ENCODE measurements around the gene MS4A7.
A peak's percentile ranks its signal among the peaks of the same experiment; 100 is the strongest.
"Not testable (repeated sequence)": the region's sequence is repeated elsewhere in the genome, so short reads cannot be mapped to it uniquely, and the experiment has no call there.

Gene MS4A7, protein sequence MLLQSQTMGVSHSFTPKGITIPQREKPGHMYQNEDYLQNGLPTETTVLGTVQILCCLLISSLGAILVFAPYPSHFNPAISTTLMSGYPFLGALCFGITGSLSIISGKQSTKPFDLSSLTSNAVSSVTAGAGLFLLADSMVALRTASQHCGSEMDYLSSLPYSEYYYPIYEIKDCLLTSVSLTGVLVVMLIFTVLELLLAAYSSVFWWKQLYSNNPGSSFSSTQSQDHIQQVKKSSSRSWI

DNA sequence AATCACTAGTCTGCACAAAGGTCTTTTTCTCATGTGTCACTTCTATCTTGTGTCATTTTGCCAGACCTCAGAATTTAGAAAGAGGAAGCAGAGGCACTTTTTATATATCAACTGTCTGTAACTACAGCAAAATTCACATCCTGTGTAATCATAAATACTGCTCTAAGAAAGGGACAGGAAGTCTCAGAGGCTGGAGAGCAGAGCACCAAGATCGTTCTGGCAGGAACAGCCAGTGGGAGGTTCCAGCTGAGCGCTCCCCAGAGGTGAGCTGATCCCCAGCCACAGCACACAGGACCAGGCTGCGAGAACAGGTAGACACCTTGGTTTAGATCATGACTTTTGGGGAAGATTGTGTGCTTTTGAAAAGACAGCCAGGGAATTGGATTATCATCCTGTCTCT lies at the start of gene MS4A7:
Gene MS4A7, plus strand, starts transcription at position 179 of the 400 bp plus-strand sequence. CDS start 4,610 bp downstream, outside the sequence.
- no peak for DNase-seq (ENCODE audit: low spot score)

- DNase-seq (ENCODE audit: low spot score) = no peak
Observed at GRCh38 chr11:60332846-60333245, 45.5 kb upstream of the MS4A7 start.

DNA sequence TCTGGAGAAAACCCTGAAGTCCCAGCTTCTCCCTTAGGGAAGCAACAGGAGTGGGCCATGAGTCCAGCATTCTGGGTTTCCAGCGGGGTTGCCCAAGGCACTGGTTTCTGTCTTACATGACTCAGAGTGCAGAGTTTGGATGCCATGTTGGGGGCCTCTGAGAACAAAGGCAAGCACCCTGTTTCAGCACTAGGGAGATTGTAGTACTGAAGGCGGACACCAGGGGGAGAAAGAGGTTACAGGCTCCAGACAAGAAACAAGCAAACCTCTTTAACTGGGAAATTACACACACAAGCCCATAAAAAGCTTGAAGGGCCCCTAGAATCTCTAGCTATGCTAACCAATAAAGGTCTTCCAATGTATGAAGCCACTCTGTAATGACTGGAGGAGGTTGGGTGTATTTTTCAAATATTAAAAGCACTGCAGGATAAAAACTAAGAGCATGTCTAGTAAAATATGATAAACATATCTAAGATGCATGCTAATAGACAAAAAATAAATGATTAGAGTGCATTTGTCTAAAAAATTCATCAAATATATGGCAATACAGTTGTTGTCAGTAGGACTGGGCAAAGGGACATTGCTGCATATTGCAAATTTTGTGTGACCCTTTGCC lies 44.2 kb upstream of the MS4A7 start:
- DNase-seq (ENCODE audit: low spot score) = peak; percentile 59

GRCh38 chr11:60336767-60337391 lies 41.5 kb upstream of the MS4A7 start:
- no peak for DNase-seq (ENCODE audit: low spot score)

GRCh38 chr11:60338053-60338452 lies 40.3 kb upstream of the MS4A7 start:
- no peak for DNase-seq (ENCODE audit: low spot score)

DNA sequence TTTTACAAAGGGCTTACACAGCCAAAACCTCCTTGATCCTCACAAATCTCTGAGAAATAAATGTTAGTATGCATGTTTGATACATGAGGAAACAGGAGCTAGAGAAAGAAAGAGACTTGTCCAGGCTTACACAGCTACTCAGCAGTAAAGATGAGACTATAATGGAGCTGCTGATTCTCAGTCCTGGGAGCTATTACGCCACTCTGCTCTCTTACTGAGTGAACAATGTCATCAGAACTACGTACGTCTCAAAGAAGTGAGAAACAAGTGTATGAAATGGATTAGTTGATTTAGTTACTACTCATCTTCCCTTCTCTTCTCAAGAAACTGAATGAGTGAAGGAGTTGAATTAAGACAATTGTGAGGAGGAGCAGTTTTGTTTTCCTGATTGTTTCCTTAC lies 39.0 kb upstream of the MS4A7 start:
- DNase-seq (ENCODE audit: low spot score) = no peak

DNA sequence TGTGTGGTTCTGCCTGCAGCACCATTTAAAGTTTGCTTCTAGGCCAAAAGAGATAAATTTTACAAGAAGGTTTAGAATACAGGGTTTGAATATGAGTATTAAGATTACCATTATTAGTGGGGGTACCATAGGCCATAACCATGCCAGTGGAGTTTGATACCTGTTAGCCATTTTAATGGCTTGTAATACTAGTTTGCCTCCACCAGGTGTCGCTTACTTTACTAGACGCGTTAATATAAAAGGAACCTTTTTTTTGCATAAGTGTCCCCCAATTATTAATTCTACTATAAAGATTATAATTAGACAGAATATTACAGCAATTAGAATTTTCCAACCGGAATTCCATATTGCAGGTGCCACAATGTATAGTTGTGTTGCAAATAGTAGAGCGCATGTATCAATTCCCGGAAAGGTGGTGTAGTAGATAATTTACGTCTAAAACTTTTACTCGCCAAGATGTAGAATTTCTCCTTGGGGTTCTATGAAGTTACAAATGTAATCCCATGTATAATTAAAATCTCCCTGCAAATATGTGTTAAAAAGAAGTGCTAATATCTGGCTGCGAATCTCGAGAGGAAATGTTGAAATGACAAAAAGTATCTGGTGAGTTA lies 35.1 kb upstream of the MS4A7 start:
- peak; percentile 32 for DNase-seq (ENCODE audit: low spot score)

- no peak for DNase-seq (ENCODE audit: low spot score)
Observed at GRCh38 chr11:60344146-60344545, 34.2 kb upstream of the MS4A7 start.

DNA sequence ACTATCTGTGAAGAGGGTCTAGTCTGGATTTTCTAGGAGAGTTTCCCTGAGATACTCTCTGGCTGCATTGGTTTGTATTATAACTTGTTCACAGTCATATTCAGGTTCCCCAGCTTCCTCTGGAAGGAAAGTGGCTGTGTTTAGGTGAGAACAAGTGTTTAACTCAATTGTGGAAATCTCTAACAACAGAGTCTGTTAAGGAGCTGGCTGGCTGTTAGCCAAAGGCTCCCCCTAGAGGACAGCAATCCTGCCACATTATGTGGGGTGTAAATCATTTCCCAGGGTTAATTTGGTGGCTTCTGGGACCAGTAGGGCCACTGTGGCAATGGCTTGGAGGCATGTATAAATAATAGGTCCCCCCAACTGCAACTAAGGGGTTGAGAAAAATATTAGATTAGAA lies 32.8 kb upstream of the MS4A7 start:
- DNase-seq (ENCODE audit: low spot score) = no peak

GRCh38 chr11:60347084-60347797 lies 31.1 kb upstream of the MS4A7 start:
- no peak for DNase-seq (ENCODE audit: low spot score)

DNA sequence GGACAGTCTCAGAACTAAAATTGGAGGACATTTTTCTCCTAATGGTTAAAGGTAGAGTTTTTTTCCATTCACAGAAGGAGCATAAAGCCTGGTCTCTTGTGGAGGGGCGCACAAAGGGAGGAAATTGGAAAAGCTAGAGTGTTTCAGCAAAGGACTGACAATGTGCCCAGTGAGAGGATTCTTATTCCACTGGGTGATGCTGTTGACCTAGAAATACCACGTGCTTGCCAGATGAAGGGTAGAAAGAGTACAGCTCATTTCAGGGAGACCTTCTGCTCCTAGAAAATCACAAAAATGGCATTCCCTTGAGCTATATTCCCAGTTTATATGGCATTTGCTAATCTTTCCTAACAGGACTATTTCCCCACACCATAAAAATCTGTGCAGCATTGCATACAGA lies 30.2 kb upstream of the MS4A7 start:
- no peak for DNase-seq (ENCODE audit: low spot score)

GRCh38 chr11:60349990-60350389 lies 28.3 kb upstream of the MS4A7 start:
- DNase-seq (ENCODE audit: low spot score) = no peak

DNA sequence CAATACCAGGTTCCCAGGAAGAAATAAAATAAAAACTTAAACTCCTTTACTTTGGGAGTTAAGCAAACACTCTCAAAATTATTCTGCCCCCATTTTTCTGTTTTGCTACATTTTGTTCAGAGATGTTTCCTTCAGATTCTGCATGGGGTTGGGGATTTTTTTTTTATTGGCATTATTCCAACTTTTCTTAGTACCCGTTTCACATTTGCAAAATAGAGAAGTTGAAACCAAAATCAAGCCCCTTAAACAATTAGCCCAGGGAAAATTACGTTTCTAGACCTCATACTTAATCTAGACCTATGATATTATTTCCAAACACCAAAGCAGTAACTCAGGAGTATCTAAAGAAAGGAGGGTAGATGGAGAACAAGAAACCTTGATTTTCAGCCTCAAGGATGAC lies 20.6 kb upstream of the MS4A7 start:
- no peak for DNase-seq (ENCODE audit: low spot score)

DNA sequence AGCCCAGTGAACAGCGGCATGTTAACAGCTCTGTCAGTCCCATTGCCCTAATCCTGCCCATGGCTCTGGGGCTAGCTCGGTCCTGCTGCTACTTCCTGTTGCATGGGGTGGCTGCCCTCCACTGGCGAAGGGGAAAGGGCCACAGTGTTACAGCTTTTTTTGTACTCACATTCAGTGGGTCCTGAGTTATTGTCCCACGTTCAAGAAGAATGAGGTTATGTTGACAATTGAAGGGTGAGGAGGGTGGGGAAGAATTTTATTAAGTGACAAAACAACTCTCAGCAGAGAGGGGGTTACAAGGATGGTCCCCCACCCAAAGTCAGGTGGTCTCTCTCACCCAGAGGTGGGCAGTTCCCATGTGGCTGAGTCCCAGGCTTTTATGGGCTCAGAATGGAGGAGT lies 17.7 kb upstream of the MS4A7 start:
- no peak for DNase-seq (ENCODE audit: low spot score)

DNA sequence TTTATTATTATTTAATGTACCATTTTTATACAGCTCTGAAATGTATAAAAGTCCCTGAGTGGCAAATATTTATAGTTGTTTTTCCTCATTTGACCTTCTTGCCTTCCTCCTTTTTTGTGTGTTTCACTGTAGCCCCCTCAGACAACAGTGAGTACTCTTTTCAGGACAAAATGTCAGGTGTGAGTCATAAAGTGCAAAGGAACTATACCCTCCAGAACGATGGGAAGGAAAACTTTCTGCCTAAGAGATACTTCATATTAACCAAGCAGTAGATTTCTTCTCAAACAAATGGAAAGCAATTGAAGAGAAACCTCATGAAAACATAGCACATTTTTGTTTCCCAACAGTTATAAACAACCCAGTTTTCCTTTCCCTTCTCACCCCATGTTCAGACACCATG lies 16.1 kb upstream of the MS4A7 start:
- DNase-seq (ENCODE audit: low spot score) = no peak

GRCh38 chr11:60363542-60364470 lies 14.5 kb upstream of the MS4A7 start:
- DNase-seq (ENCODE audit: low spot score) = peak; percentile 55

DNA sequence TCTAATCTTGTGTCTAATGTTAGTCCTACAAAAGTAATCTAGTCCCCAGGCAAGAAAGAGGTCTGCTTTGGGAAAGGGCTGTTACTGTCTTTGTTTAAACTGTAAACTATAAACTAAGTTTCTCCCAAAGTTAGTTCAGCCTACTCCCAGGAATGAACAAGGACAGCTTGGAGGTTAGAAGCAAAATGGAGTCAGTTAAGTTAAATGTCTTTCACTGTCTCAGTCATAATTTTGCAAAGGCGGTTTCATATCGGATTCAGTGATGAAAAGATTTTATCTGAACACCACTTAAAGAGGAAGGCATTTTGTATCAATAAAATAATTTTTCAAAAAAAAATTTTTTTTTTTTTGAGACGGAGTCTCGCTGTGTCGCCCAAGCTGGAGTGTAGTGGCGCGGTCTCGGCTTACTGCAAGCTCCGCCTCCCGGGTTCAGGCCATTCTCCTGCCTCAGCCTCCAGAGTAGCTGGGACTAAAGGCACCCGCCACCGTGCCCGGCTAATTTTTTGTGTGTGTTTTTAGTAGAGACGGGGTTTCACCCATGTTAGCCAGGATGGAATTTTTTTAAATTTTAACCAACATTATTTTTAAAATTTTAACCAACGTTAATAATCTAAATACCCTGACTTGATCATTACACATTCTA lies 11.9 kb upstream of the MS4A7 start:
- not testable (repeated sequence) for DNase-seq (ENCODE audit: low spot score)

- no peak for DNase-seq (ENCODE audit: low spot score)
Observed at GRCh38 chr11:60367009-60367408, 11.3 kb upstream of the MS4A7 start.

- DNase-seq (ENCODE audit: low spot score) = no peak
Observed at GRCh38 chr11:60367896-60368295, 10.4 kb upstream of the MS4A7 start.

GRCh38 chr11:60370252-60370810 lies 8.0 kb upstream of the MS4A7 start:
- DNase-seq (ENCODE audit: low spot score) = no peak
